HG03442 (cell line): Measurements from ENCODE around the gene FNDC3B.
A peak's percentile ranks its signal among the peaks of the same experiment; 100 is the strongest.

ENCODE experiments used
- ATAC-seq: cut with Tn5 transposase; IDR thresholded peaks from one replicate; pipeline ENCODE4 v1.9.1; 2021; ENCODE audit warnings: mild to moderate bottlenecking, moderate library complexity; ENCODE audit not compliant: unreplicated experiment

Gene FNDC3B

DNA sequence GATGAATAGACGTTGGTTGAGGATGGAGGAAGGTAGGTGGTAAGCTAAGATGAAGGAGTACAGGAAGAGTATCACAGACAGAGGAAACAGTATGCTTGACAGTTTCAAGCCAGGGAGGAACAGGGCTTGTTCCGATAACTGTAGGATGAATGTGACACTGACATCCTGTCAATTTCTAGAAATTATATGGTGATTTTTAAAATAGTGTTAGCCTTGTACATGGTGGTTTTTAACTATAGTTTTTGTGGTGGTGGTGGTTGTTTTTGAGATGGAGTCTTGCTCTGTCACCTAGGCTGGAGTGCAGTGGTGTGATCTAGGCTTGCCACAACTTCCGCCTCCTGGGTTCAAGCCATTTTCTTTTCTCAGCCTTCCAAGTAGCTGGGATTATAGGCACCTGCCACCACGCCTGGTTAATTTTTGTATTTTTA is 92.8 kb downstream of the FNDC3B start:
- ATAC-seq = peak; percentile 41

DNA sequence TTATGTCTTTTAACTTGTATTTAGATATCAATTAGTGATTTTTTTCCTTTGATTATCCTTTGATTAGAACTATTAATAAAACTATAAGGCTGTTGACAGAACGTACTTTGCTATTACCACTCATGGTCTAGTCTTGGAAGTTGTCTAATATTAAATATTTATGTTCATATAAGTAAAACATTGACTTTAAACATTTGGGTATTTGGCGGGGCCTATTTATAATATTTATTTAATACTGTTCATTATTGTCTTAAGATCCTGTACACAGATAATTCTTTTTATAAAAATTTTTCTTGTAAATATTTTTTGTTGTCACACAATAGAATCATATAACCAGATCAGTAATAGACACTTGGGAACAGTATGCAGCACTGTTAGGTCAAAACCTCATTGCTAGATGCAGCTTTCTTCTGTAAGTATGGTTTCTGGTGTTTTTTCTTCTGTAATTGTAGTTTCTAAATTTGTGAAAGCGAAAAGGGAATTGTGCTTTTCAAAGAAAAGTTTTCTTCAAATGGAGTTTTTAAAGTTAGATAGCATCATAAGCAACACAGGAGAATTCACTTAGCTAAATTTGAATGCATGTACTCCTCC is 93.4 kb downstream of the FNDC3B start:
- no peak for ATAC-seq

DNA sequence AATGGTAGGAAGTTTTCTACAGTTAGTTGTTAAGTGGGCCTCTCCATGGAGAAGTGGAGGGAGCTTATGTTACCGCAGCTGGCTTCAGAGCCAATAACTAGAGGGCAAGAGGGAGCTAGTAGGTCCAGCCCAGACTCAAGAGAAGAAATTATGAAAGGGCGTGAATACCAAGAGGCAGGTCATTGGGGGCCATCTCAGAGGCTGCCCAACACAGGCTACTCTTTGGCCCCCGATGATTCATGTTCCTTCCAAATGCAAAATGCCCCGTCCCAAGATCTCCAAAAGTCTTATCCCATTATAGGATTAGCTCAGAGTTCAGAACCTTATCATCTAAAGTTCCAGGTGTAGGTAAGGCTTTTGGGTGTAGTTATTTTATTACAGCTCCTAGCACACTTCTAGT is 94.5 kb downstream of the FNDC3B start:
- no peak for ATAC-seq

DNA sequence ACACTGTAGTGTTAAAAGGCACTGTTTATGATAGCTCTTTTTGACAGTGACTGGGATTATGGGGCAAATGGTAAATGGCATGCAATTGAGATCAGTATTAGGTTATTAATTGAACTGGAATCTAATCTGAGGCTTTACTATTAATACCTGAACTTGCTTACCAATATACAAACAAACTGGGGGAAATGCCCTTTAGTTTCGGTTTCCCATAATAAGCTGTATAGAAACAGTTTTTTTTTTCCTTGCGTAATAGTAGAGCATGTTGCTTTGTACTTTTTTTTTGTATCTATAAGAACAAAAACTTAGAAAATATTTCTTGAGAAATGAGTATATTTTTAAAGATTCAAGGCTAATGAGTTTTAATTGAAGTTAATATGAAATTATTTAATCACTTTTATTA is 95.0 kb downstream of the FNDC3B start:
- peak; percentile 22 for ATAC-seq

DNA sequence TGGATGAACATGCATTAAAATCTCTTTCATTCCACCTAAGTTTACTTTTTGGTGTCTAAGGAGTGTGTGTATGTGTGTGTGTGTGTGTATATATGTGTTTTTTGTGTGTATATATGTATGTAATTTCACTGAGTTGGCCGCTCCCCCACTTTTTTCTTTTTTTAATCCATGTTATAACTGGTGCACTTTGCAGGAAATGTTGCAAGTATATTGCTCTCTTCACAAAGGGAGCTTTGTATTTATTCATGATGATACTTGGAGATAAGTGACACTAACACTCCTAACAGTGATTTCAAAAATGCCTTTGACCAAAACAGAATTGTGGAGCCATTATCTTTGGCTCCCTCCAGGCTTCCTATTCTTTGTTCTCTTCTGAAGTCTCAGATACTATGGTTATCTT is 95.8 kb downstream of the FNDC3B start:
- no peak for ATAC-seq

DNA sequence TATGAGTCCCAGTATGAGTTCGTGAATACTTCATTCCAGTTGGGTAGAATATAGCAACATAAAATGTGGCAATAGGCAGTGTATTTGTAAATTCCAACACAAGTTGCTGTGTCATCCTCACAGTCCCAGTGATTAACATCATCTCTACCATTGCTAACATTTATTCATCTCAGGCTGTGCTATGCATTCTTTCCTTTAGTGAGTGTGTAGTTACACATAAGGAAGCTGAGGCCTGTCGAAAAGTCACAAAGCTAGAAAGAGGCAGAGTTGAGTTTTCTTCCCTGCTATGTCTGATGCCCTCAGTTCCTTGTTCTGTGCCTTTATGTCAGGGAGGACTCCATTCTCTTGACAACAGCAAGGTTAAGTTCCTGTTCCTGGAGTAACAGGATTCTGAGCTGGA is 96.4 kb downstream of the FNDC3B start:
- ATAC-seq = no peak

DNA sequence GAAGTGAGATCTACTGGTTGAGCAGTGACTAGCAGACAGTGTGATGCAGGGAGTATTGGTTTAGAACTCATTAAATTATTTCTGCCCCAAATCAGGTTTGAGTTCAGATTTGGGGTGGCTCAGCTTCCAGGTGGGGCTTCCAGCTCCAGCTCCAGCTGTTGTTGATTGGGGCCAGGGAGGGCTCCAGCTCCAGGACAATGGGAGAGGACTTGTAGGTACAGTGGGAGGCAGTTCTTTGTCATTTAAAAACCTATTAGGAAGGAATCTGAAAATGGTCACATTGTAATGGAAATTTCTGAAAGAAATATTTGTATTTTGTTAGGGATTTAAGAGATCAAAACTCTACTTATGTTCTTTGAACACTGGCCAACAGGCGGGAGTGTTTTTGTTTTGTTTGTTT is 97.0 kb downstream of the FNDC3B start:
- no peak for ATAC-seq

DNA sequence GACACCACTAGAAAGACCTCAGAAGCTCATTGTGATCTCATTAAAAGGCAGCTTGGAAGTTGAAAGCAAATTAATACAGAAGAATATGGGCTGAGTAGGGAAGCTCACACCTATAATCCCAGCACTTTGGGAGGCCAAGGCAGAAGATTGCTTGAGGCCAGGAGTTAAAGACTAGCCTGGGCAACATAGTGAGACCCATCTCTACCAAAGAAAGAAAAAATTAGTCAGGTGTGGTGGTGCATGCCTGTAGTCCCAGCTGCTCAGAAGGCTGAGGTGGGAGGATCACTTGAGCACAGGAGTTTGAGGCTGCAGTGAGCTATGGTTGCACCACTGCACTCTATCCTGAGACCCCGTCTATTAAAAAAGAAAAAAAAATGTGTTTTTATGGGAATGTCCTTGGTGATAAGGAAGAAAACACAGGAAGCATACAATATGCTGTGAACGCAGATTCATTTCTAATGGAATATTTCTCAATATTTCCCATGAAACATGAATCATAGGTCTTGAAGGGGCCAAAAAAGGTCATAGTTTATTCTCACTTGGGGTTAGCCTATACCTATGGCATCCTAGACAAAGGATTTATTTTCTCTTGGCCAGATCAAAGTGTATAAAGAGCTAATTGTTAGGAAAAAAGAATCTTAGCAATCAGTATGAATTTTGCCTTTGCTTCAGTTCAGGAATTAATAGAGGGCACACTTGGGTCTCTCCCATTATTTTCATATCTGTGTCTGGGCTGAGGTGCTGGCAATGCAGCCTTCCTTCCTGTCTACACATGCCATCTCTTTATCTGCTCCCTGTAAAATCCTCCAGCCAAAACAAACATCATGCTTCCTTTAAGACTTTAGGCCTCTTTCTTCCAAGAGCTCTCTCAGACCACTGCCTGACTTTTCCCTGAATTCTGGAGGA is 98.2 kb downstream of the FNDC3B start:
- no peak for ATAC-seq

DNA sequence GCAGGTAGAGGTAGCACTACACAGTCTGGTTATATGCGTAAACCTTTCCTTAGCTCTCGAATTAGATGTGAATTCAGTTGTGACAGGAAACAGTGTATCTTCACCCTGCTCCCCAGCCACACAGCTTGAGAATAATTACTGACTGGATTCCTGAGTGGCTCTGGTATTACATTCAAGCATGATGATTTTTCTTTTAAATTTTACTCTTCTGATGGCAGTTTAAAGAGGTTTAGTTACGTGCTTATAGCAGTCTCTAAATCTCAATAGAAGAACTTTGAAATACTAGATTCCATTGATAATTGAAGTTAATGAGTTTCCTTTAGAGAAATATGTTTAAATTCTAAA is 98.8 kb downstream of the FNDC3B start:
- no peak for ATAC-seq

DNA sequence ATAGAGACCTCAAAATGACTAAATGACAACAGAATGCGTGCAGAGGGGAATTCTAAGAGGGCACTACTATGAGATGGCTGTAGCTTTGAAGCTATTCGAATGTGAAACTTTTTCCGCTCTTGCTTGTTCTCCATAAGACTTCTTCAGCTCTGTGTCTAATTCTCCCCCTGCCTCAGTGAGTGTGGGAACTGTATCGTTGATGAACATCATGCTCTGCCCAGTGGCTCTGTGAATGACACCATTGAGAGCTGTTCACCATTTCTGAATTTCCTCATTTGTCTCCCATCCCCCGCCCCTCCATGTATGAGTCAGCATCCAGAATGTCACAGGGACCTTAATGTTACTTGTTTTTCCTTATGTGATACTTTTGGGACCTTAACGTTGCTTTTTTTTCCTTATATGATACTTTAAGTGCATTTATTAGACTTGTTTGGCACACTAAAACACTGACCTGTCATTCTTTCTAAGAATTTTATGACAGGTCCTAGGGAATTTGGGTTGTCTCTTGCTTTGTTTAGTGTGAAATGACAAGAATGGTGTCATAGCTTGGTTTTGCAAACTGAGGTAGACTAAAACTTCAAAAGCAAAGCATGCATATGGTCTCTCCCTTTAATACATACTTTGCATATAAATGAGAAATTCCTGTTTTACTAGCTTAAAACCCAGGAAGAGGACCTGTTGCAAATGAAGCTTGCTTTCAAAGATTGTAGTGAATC is 99.6 kb downstream of the FNDC3B start:
- peak; percentile 43 for ATAC-seq

DNA sequence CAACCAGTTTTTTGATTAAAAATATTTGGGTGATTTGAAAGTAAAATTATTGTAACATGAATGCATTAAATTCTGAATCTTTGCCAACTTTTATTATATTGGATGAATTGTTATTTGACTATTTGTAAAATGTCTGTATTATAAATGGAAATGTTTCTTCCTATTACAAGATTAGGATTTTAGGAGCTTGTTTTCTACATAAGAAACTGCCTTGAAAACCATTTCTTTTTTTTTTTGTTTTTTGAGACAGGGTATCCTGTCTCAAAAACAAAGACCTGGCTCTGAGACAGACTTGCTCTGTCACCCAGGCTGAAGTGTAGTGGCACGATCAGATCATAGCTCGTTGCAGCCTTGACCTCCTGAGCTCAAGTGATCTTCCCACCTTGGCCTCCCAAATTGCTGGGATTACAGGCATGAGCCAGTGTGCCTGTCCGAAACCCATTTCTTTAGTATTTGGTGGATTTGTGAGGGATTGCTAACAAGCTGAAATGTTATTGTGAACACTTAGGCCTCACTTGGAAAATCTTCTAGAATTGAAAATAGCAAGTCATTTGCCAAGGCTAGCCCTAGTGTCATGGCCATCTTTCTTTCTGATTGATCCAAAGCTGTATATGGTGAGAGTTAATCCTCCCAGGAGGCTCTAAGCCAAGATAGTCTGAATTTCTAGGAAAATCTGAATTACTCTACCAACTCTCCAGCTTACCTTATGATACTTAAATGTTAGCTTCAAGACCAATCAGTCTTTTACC is 100.3 kb downstream of the FNDC3B start:
- no peak for ATAC-seq

DNA sequence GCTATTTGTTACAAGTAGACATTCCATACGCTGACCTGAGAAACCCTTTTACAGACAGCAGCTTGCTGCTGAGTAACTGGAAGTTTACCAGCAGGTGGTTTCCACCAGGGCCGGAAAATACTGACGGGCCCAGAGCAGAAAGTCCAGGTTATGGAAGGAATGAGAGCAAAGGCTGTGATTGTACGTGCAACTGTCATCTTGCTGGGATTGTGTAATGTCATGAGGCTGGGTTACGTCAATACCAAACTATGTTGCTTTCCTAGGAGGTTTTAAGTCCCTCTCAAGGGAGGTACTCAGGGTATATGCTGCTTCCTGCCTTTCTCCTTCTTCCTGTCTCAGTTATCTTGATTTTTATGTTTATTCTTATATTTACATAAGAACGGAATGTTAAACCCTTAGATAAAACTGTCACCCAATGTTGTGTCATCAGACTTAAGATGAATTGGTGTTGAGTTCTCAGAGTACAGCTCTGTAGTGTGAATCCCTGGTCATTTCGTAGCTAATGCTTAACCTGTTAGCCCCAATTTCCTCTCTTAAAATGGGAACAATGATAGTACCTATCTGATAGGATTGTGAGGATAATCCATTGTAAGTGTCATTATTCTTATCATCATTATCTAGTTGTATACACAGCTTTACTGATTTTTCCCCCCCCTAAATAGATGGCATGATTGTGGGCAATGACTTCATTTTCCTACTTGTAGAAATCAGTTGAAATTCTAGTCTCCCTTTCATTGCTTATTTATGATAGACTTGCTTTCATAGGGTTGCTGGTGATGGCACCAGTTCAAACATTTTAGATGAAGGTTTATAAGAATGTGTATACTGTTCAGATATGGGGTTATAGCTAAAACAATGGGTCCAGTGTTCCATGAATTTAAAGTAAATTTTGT is 101.4 kb downstream of the FNDC3B start:
- no peak for ATAC-seq

DNA sequence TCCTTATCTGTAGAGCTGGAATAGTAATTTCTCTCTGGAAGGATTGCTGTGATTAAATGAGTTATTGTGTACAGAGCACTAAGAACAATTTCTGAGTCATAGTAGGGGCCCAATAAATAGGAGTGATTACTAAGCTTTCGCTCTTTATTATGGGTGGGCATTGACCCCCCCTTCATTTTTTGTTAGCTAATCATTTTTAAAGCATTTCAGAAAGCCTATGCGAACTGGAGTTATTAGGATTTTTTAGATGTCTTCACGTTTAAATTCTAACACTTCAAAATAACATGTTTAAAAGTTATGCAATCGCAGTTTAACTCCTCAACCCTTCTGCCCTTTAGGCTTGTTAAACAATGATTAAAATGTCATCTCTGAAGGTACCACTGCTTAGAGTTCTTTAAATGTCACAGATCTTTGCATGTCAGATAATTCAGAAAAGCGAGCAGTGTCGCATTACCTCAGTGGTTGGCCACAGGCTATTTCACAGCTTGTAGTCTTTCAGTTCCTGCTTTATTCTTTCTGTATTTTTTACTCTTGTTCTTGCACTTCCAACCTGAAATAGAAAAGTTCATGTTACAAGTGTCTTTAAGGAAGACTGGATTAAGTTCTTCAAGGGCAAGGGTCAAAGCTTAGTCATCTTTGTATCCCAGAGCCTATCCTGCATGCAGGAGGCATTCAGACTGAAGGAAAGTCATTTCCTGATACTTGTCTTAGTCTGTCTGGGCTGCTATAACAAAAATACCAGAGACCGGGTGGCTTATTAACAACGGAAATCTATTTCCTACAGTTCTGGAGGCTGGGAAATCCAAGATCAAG is 102.9 kb downstream of the FNDC3B start:
- ATAC-seq = peak; percentile 69

DNA sequence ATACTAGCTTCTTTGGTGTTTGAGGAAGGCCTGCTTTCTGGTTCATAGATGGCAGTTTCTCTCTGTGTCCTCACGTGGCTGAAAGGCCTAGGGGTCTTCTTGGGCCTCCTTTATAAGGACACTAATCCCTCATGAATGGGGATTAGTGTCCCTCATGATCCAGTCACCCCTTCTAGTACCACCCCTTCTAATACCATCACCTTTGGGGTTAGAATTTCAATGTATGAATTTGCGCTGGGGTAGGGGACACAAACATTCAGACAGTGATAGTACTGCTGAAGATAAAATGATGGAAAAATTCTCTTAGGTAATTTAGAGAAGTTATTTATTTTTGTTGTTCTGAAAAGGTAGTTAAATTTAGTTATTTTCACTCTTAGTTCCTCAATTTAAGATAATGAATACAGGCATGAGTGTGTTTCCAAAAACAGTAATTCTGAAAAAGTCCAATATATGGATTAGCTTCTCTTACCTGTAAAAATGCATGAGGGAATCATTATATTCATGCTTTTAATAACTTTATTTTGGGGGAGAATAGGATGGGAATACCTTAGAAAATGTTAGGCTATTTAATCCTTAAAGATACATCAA is 103.6 kb downstream of the FNDC3B start:
- ATAC-seq = no peak

DNA sequence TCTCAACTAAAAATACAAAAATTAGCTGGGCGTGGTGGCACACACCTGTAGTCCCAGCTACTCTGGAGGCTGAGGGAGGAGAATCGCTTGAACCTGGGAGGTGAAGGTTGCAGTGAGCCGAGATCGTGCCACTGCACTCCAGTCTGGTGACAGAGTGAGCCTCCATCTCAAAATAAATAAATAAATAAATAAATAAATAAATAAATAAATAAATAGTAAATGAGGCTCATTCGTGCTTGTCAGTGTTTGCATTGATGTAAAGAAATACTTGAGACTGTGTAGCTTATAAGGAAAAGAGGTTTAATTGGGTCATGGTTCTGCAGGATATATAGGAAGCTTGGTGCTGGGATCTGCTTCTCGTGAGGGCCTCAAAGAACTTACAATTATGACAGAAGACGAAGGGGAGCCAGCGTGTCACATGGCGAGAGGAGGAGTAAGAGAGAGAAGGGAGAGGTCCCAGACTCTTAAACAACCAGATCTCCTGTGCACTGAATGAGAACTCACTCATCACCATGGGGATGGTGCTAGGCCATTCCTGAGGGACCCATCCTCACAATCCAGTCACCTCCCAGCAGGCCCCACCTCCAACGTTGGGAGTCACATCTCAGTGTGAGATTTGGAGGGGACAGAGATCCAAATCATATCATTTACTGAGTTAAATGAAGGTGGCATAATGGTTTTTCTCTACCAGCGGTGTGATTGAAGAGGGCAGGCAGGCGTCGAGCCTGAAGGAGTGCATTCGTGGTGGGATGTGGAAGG is 104.5 kb downstream of the FNDC3B start:
- no peak for ATAC-seq

DNA sequence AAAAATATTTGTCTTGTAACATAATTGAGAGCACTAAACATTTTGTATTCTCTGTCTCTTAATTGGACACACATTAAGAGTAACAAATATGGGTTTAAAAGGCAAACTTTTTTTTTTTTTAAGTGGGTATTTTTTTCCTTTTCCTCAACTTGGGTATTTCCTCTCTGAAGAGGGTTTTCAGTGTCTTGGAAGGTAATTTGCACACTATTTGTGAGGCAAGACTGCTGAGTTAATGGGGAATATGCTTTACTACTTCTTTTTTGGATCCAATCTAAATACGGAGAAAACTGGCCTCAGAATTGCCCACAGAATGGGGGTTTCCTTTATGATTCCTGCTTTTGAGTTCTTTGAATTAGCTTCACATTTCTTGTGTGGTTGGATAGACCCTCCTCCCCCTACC is 105.2 kb downstream of the FNDC3B start:
- no peak for ATAC-seq

DNA sequence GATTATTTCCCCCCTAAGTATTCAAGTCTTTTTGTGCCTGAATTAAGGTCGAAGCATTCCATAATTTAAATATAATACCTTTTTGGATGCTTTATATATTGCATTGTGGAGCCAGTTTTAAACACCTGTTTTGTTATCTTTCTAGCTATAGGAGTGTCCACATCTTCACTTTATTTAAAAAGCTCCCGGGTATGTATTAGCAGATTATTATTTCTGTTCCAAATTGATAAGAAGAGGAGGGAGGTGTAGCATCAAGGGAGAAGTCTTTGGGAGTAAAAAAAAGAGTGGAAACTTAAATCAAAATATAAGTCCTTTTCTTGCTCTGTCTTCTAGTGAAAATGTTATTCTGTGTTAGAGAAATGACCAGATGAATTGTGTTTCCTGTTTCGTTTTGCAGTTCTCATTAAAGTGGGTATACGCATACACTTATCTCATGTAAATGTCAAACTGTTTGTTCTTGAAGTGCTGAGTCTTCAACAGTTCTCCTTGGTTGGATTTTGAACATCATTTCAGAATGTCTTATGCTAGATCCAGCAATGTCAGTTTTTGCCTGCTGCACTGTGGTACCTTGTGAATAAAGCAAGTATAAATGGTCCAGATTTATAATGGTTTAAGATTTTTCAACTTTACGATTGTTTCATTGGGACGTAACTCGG is 105.8 kb downstream of the FNDC3B start:
- ATAC-seq = no peak

DNA sequence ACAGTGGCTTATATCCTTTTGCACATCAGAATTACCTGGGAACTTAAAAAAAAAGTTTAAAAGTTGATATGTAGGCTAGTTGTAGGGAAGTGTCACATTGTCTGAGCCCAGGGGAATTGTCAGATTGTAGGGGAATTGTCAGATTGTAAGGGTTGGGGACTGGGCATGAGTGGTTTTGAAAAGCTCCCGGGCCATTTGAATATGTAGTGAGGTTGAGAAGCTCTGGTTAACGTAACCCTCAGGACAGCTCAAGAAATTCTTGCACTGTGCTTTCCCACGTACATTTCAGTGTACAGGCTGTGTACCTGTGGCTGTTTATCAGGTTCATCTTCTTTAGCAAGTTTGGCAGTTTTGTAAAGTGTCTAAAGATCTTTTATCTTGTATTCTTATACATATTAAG is 107.0 kb downstream of the FNDC3B start:
- ATAC-seq = no peak
